NB4 (cell line): ENCODE data around the gene TECTA.
"Not testable (repeated sequence)": the region's sequence is repeated elsewhere in the genome, so short reads cannot be mapped to it uniquely, and the experiment has no call there.

Experiments
- DNase-seq: peaks from one replicate; pipeline ENCODE4 v3.0.0; 2010; ENCODE audit warnings: low read depth
- H3K4me3 ChIP-seq: one replicate; pipeline ENCODE4 v1.5.1; 2011; ENCODE audit warnings: mild to moderate bottlenecking, low read depth, low read length, moderate library complexity
- MAX ChIP-seq: IDR thresholded peaks from 2 replicates; pipeline ENCODE4 v1.6.1; 2011; ENCODE audit warnings: low read depth, low read length
- MYC ChIP-seq: IDR thresholded peaks from 2 replicates; pipeline ENCODE4 v1.6.1; 2011; ENCODE audit warnings: low read depth, low read length
- POLR2A ChIP-seq: IDR thresholded peaks from 2 replicates; pipeline ENCODE4 v1.6.1; 2011; ENCODE audit warnings: mild to moderate bottlenecking; ENCODE audit not compliant: insufficient read length; ENCODE audit errors: extremely low read depth
- TF ChIP-seq, protein P1 (sequence below): IDR thresholded peaks from one replicate; pipeline ENCODE4 v1.5.1; 2012; ENCODE audit warnings: low read depth, low read length

The TECTA gene

GRCh38 chr11:121110871-121111724, 10.1 kb downstream of the TECTA start:
- H3K4me3 ChIP-seq: no peak overlapping the region
- DNase-seq: no peak
- TF ChIP-seq MYC (no peak), MAX (no peak), POLR2A (no peak)
- TF ChIP-seq, protein P1, sequence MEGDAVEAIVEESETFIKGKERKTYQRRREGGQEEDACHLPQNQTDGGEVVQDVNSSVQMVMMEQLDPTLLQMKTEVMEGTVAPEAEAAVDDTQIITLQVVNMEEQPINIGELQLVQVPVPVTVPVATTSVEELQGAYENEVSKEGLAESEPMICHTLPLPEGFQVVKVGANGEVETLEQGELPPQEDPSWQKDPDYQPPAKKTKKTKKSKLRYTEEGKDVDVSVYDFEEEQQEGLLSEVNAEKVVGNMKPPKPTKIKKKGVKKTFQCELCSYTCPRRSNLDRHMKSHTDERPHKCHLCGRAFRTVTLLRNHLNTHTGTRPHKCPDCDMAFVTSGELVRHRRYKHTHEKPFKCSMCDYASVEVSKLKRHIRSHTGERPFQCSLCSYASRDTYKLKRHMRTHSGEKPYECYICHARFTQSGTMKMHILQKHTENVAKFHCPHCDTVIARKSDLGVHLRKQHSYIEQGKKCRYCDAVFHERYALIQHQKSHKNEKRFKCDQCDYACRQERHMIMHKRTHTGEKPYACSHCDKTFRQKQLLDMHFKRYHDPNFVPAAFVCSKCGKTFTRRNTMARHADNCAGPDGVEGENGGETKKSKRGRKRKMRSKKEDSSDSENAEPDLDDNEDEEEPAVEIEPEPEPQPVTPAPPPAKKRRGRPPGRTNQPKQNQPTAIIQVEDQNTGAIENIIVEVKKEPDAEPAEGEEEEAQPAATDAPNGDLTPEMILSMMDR: no peak

GRCh38 chr11:121112498-121113455, 11.7 kb downstream of the TECTA start:
- TF ChIP-seq MYC: no peak
- TF ChIP-seq, protein P1: peak; percentile 47
- H3K4me3 ChIP-seq: no peak overlapping the region
- DNase-seq: peak; percentile 69

DNA sequence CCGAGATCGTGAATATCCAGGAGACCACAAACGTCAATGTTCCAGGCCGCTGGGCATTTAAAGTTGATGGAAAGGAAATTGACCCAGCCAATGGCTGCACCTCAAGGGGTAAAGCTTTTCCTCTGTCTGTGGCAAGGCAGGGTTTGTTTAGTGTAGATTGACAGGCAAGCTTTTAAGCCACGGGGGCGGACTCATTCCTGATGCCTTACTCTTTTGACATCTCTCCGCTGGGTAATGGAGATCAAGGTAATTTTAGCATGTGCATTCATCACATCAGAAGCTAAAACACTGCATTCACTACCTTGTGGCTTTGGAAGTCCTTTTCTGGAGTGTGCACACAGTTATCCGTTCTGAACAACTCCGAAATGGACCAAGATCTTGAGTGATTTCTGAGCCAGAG, 12.6 kb downstream of the TECTA start:
- no peak overlapping the region for H3K4me3 ChIP-seq
- TF ChIP-seq MYC: no peak
- TF ChIP-seq, protein P1: no peak
- TF ChIP-seq MAX: no peak
- no peak for TF ChIP-seq POLR2A
- no peak for DNase-seq

DNA sequence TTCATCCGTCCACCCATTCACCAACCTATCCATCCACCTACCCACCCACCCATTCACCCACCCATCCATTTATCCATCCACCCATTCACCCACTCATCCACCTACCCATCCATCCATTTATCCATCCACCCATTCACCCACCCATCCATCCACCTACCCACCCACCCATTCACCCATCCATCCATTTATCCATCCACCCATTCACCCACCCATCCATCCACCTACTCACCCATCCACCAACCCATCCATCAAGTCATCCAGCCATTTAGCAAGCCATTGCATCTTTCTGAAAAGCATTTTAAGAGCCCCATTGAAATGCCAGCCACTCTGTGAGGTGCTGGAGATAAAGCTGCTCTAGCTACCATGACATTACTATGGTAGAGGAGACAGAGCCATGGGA, 14.0 kb downstream of the TECTA start:
- DNase-seq, H3K4me3 ChIP-seq: not testable (repeated sequence)

GRCh38 chr11:121117788-121118187, 16.7 kb downstream of the TECTA start:
- DNase-seq: no peak
- TF ChIP-seq MAX: no peak
- no peak for TF ChIP-seq MYC
- TF ChIP-seq, protein P1: no peak
- no peak for TF ChIP-seq POLR2A
- H3K4me3 ChIP-seq: no peak overlapping the region

DNA sequence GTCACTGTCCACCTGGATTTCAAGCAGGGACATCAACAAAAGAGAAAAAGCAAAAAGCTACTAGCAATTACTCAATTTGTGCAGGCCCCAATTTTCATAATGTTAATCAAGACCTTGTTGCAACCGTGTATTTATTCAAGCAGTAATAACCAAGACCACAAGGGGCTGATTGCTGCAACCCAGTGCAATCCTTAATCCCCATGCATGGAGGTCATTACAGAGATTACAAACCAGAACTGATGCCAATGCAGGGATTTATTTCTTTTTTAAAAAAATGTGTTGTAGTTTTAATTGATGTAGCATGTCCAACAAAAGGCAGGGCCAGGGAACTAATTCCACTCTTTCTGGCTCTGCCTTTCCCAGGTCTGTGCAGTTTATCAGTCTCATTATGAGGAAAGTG, 18.4 kb downstream of the TECTA start:
- peak; percentile 16 for DNase-seq
- no peak overlapping the region for H3K4me3 ChIP-seq
- TF ChIP-seq, protein P1: no peak
- TF ChIP-seq MAX (no peak), POLR2A (no peak), MYC (no peak)
